Measurements from ENCODE around the gene SMIM30.
A peak's percentile ranks its signal among the peaks of the same experiment; 100 is the strongest.

SMIM30 gene

DNA sequence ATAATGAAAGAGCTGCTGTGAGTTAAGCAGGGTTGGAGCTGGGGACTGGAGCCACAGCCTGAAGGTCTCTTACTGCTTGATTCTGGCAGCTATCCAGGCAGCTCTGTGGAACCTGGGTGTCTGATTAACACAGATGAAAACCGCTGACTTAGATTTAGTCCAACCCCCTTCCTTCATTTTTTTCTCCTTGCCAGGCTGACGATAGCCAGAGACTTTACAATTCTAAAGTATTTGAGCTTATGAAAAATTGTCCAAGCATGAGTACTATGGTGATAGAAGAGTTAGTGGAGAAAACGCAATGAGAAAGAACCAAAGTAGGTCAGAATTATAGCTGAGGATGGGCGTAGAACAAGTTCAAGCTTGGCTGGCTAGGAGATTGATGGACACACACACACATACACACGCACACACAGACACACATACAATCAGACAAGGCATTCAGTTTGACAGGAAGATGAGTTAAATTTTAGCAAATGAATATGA is 18.2 kb downstream of the SMIM30 start:
- no peak for DNase-seq (ENCODE audit: low read depth)

DNA sequence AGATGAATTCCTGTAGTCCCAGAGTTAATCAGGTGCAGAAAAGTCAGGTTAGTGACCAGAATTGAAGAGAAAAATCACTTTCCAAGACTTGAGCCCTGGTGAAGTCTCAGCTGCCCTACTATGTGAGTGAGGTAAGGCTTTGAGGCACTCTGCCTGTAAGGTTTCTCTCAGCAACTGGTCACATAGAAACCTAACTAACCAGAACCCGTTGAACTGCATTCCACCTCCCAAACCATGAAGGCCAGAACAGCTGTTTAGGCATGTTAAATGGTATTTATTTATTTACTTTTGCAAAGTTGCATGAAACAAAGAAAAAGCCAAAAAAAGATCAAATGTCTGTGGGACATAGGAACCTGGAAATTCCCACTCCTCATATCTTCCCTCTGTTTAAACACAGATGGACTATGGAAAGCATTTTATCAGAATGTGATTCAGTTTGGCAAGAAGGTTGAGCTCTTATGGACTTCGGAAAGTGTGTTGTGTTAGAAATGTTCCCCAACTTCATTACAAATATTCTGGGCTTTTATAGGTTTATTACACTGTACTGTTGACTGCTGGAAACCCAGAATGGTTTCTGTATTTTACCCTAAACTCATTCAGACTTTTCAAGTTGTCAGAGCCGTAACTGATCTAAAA is 19.0 kb downstream of the SMIM30 start:
- DNase-seq (ENCODE audit: low read depth): no peak

DNA sequence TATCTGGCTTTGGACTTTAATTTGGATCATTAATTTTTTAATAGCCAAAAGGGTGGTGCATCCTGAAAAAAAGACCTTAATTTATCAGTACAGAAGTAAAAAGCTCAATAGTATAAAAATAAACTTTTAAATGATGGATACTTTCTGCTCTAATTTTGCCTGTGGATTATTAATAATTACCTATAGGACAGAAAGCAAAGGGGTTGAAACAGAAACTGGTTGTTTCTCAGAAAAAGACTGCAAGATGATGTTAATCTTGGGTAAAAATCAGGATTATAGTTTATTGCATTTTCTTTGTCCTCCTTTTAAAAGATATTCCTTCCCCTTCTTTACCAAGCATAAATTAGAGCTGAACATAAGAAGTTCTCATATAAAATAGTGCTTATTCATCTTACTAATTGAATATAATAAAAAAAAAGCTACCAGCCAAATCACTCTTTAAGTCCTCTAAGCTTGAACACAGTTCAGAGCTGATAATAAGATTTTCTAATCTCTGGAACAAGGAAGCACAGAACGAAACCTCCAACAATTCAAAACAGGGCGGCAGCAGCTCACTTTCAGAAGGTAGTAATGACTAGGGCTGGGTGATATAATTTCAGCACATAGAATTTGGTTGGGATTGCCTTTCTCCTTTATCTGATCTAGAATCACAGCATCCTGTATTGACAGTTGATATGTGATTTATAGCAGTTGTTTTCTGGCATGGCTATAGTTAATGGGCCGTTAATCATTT is 23.7 kb downstream of the SMIM30 start:
- no peak for DNase-seq (ENCODE audit: low read depth)

DNA sequence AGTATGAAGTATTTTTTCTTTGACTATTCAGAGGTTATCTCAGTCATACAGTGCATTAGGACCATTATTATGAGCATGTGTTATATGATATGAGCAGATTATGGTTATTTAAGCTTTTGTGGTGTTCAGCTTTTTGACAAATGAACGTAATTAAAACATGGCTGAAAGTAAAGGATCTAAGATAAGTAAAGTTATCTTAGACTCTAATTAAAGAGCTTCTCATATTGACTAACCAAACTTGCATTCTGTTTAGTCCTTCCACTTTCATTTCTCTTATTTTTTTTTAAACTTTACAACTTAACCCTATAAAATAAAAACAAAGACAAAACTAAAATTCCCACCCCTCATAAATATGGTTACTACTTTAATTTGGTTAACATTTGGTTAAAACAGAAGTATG is 24.8 kb downstream of the SMIM30 start:
- DNase-seq (ENCODE audit: low read depth): no peak

DNA sequence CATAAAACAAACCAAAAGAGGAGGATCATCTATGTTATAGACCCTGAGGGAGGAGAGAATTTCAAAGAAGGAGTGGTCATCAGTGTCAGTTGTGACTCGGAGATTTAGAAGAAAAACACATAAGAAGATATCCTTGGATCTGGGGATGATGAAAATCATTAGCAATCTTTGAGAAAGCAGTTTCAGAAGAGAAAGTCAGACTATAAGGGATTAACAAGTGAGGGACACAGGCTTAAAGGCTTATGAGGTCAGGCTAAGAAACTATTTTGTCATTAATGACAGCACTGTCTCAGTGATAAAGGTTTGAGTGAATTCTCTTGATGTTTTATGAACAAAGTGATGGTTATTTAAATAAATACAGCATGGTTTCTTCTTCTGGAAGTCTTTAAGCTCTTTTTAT is 25.6 kb downstream of the SMIM30 start:
- DNase-seq (ENCODE audit: low read depth): no peak

DNA sequence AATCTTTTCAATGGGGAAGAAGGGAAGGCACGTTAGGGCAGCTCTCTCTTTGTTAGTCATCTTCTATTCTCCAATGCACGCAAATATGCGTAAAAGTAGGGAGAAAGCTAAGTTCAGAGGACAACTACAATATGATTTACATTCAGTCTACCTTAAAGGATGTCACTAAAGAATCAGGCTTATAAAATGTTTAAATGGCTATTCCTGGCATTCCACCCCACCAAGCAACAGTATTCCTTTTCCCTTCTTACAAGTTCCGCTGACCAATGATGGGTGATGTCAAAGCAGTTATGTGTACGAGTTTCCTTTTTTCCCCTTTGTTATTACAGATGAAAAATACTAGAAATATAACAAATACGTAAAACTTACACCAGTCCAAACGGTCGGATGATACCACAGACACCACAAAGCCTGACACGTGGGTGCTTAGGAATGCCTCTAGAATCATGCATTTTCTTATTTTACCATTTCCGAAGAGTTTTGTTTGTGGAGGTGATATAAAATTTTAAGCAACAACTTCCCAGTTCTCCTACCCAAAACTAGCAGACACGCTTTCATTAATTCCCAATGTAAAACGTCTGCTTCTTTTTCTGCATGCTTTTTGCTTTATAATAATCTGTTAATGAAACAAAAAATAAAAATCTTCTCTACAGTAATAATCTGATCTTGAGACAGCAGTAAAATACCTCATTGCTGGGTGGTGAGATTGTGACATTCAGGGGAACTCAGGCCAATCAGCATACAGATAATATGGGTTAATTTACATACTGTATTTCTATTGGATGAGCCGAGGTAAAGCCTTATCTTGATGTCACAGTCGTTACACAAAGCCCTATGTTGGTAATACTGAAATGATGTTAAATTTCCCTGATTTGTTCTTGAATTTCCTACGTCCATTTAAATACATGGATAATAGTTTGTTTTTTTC is 31.0 kb downstream of the SMIM30 start:
- no peak for DNase-seq (ENCODE audit: low read depth)

DNA sequence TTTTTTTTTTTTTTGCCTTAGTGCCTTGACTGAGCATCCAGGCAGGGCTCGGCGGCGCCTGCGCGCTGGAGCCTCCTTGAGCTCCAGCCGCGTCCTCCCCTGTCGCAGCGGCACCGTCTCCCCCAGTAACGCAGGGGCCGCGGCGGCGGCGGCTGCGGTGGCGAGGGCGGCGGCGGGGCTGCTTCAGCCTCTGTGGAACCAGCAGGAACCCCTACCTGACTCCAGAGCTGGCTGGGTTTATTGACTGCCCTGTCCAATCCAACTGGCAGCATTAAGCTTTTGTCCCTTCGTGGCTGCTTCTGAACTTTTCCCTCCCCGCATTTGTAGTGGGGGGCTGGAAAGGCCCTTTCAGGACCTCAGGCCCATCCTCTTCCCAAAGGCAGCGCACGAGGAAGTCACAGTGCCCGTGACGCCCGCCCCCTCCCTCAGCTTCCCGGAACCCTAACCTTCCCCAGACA is 31.9 kb downstream of the SMIM30 start, which contains the start of gene GPR85:
TSS of gene GPR85 (minus strand) at position 397 of the 458 bp plus-strand sequence. CDS start 2,106 bp downstream, outside the sequence.
- DNase-seq (ENCODE audit: low read depth): peak; percentile 15

DNA sequence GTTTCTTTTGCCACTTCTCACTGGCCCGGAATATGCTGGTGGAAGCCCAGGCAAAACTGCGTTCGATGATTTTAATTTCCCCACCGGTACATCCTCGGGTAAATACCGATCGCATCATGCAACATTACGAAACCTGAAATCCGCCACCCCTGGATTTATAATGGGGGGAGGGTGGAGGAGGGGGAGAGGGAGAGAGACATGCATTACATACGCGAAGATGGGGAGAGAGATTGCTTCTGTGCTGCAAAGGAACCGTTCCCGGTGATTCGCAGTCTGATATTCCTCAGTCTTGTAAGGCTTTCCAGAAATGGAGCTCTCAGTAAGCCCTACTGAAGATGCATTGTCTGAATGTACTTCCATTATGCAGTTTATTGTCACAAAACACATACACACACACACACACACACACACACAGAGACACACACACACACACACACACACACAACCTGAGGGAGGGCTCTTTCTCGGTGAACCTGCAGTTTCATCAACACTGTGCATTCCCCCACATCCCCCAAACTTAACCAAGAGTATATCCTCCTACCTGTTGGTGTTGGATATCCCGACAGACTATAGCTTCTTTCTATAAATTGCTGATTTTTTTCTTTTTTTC is 32.5 kb downstream of the SMIM30 start:
- DNase-seq (ENCODE audit: low read depth): no peak

DNA sequence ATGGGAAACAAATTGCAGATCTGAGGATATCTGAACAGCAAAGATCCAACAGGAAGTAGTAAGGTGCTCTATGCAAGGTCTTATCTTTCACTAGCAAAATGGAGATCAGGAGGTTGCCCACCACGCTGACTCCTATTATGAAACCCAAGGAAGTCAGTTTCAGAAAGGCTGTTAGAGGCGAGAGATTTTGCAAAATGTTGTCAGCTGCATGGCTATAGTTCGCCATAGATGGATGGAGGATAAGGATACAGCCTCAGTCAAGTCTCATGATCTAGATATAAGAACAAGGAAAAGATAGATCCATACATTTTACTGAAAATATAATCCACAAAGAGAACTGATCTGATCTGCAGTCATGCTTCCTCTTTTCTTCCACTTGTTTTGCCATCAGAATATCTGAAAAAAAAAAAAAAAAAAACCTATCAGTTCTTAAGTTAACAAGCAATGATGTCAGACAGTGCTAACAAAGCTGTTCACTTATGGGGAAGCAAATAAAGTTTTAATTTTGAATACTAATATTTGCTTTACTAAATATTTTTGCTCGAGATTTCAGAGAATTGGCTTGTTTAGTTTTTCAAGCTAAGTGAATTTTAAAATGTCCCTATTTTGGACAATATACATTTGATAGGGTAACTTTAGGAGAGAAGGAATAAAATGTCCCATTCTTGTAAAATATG is 33.7 kb downstream of the SMIM30 start:
- DNase-seq (ENCODE audit: low read depth): no peak

DNA sequence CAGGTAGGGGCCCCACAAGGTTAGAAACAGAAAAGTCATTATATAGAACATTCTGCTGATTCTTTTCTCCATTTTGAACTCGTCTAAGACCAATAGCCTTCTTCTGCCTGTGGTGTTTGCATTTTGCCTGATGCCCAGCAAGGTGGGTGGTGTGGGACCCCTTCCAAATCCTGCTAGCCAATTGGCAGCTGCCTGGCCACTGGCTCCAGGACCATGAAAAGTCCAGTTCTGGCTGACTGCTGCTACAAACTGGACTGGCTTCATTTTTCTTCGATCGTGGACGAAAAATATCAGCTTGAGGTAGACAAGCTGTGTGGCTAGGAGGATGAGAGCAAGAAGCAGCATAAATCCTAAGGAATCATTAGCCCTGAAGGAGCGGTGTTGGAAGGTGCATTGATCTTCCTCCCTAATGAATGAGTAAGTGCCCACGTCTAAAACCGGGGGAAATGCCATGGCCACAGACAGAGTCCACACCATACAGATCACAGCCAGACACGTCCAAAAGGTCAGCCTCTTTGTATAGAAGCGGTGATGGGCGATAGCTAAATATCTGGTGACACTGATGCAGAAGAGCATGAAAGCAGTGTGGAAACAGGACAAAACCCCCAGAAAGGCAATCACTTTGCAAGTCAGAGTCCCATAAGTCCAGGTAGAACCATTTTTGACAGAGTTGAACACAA is 34.4 kb downstream of the SMIM30 start:
- DNase-seq (ENCODE audit: low read depth): no peak

DNA sequence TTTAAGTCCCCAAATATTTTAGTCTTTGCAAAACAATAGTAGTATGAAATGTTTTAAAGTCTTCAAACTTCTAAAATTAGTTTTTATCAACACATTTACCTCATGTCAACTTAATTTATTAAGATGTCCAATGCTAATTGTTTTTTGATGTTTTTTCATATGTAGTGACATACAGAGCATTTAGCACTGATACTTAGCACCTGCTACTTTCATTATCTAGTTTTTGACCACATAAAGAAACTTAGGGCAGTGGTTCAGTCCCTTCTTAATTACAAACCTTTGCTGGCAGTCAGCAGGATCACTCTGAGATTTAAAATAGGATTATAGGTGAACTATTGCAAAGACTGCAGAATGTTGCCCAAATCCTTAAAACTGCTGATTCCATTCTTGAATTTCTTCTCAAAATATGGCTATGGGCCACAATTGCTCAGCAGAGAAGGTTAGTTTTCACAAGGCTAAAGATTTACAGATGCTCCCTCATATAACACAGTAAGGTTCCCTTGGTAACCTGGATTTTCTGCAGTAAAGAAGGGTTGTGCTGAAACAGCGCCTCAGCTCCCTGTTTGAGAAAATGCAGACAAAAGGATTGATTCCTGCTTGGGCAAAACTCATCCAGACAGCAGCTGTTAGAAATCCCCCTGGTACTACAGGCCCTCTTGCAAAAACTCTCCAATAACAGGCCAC is 35.1 kb downstream of the SMIM30 start:
- no peak for DNase-seq (ENCODE audit: low read depth)

DNA sequence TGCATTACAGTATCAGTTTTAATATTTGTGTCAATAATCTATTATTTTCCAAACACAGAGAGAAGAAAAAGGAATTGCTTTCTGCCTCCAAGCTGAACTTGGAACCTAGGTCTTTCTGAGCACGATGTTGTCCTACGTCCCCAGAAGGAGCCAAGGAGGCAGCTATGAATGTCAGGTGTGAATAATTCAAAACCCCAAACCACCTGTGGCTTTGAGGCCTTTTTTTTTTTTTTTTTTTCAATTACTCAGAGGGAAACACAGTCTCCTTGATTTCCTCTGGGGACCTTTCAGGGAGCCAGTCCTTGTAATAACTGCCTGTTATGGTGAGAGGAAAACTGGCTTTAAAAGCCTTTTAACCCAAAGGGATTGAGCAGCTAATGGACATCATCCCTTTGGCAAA is 40.0 kb downstream of the SMIM30 start:
- no peak for DNase-seq (ENCODE audit: low read depth)

DNA sequence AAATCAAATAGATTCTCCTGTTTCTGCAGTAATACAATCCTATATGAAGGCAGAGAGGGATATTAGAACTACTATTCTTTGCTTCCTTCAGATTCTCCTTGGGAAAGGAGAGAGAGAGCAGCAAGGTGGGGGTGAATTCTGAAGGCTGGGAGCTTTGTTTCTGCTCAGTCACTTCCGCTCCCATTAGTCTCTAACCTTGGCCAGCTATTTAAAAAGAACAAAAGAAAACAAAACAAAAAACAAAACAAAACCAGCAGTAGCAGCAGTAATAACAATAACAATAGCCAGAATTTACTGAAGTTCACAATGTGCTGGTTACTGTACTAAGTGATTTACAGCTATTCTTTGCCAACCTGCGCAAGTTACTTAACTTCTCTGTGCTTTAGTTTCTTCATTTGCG is 41.7 kb downstream of the SMIM30 start:
- DNase-seq (ENCODE audit: low read depth): no peak

DNA sequence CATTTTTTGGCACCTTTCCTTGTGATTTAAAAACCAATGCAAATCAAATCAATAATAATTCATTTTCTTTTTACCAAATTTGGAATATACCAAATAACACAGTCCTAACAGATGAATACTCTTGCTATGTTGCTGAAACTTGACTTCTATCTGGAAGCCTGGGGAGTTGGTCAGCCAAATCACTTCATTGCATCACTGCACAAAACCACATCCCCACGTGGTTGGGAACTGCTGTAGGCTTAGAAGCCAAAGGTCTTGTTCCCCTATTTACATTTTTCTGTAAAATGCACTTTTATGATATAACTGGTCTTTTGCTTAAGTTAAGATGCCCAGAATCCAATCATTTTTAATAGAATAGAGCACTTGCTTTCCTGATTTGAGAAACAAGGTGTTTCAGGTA is 46.9 kb downstream of the SMIM30 start:
- no peak for DNase-seq (ENCODE audit: low read depth)
